NCI-H526 treated with DMSO at 0.1 percent for 48 hours (cell line): Measurements from ENCODE around the gene PDLIM1.

Experiments used
- DNase-seq: peaks from one replicate; lab custom pipeline; 2025; lab: John Stamatoyannopoulos, UW

The PDLIM1 gene

GRCh38 chr10:95288303-95288702 lies 2.5 kb downstream of the PDLIM1 start:
- peak; percentile 4 for DNase-seq

GRCh38 chr10:95287281-95287680 lies 3.5 kb downstream of the PDLIM1 start:
- DNase-seq = no peak

- peak; percentile 51 for DNase-seq
Observed at GRCh38 chr10:95286707-95287106, 4.1 kb downstream of the PDLIM1 start.

GRCh38 chr10:95285556-95285955 lies 5.2 kb downstream of the PDLIM1 start:
- no peak for DNase-seq

GRCh38 chr10:95284807-95285206 lies 6.0 kb downstream of the PDLIM1 start:
- no peak for DNase-seq

- no peak for DNase-seq
Observed at GRCh38 chr10:95282107-95282506, 8.7 kb downstream of the PDLIM1 start.

GRCh38 chr10:95281206-95281605 lies 9.6 kb downstream of the PDLIM1 start:
- DNase-seq = no peak

GRCh38 chr10:95280637-95281036 lies 10.2 kb downstream of the PDLIM1 start:
- DNase-seq = no peak

GRCh38 chr10:95279042-95279820 lies 11.6 kb downstream of the PDLIM1 start:
- DNase-seq = no peak

GRCh38 chr10:95278061-95278988 lies 12.5 kb downstream of the PDLIM1 start:
- DNase-seq = no peak

GRCh38 chr10:95277614-95278013 lies 13.2 kb downstream of the PDLIM1 start:
- DNase-seq = no peak

GRCh38 chr10:95277201-95277570 lies 13.6 kb downstream of the PDLIM1 start:
- no peak for DNase-seq

- DNase-seq = no peak
Observed at GRCh38 chr10:95276367-95277200, 14.2 kb downstream of the PDLIM1 start.

GRCh38 chr10:95275726-95276366 lies 15.0 kb downstream of the PDLIM1 start:
- DNase-seq = no peak

- no peak for DNase-seq
Observed at GRCh38 chr10:95273393-95274312, 17.1 kb downstream of the PDLIM1 start.

GRCh38 chr10:95268438-95268837 lies 22.4 kb downstream of the PDLIM1 start:
- DNase-seq = no peak

- DNase-seq = no peak
Observed at GRCh38 chr10:95267251-95267650, 23.6 kb downstream of the PDLIM1 start.

- no peak for DNase-seq
Observed at GRCh38 chr10:95266674-95267095, 24.1 kb downstream of the PDLIM1 start.

GRCh38 chr10:95265572-95265971 lies 25.2 kb downstream of the PDLIM1 start:
- DNase-seq = no peak

GRCh38 chr10:95264227-95265051 lies 26.4 kb downstream of the PDLIM1 start:
- no peak for DNase-seq
